ENCODE data around the gene NFYC. TPM values are rescaled to one million over a fixed set of nuclear protein-coding genes. Genes with fewer than 3 reads are reported as not detected.

NFYC gene
- total and polyA plus RNA-seq, 2 experiments from 2014 or later, result 36.2 to 42.7 TPM

GRCh38 chr1:40784141-40784770 lies 92.8 kb downstream of the NFYC start:
- H2AFZ ChIP-seq, result peak overlapping the region; percentile 92
- H3K9me2 ChIP-seq (ENCODE audit: insufficient read depth), result no peaks in the 10 kb centered on the region
- Mint-ChIP-seq H3K36me3 (ENCODE audit: low read depth) (peaks cover 3% of the 10 kb centered on the region; the same call in 1 of the 3 replicates), H3K27me3 (ENCODE audit: insufficient read depth, low read depth, poor library complexity) (peaks cover 39% of the 10 kb centered on the region), H3K27ac (no peak overlapping the region), H3K9me3 (peaks cover 2% of the 10 kb centered on the region; the same call in 1 of the 3 replicates), H3K4me3 (peak overlapping the region; percentile 76), H3K4me1 (peaks cover 41% of the 10 kb centered on the region)
- TF ChIP-seq, protein P1, sequence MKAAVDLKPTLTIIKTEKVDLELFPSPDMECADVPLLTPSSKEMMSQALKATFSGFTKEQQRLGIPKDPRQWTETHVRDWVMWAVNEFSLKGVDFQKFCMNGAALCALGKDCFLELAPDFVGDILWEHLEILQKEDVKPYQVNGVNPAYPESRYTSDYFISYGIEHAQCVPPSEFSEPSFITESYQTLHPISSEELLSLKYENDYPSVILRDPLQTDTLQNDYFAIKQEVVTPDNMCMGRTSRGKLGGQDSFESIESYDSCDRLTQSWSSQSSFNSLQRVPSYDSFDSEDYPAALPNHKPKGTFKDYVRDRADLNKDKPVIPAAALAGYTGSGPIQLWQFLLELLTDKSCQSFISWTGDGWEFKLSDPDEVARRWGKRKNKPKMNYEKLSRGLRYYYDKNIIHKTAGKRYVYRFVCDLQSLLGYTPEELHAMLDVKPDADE (IDR thresholded peaks at IDR 0.05), result no peak
- TF ChIP-seq STAT1 (IDR thresholded peaks at IDR 0.05; ENCODE audit: unreplicated experiment) (no peak), ZNF114 (CRISPR knock-in tag; IDR thresholded peaks at IDR 0.05) (no peak), EZH2 (IDR thresholded peaks at IDR 0.05; ENCODE audit: low read depth, unreplicated experiment) (peak; percentile 67)
- peak overlapping the region; percentile 61 for H3K4me3 ChIP-seq
- DNase-seq (ENCODE audit: low spot score) (peak; percentile 65), ATAC-seq (peak; percentile 42)
- no peaks in the 10 kb centered on the region for H3K79me2 ChIP-seq (replicated peaks; ENCODE audit: insufficient read depth)
- H3K4me1 ChIP-seq (ENCODE audit: insufficient read depth), result peaks cover 4% of the 10 kb centered on the region; the same call in 1 of the 2 replicates
- H3K27ac ChIP-seq (ENCODE audit: low read depth), result no peak overlapping the region
- peaks cover 53% of the 10 kb centered on the region for H3K27me3 ChIP-seq (ENCODE audit: insufficient read depth)
- H3F3A ChIP-seq (replicated peaks; ENCODE audit: low read depth), result no peaks in the 10 kb centered on the region
- H3K36me3 ChIP-seq (ENCODE audit: insufficient read depth), result no peaks in the 10 kb centered on the region
- H3K4me2 ChIP-seq, result peak overlapping the region; percentile 92
- no peaks in the 10 kb centered on the region for H4K20me1 ChIP-seq (replicated peaks; ENCODE audit: insufficient read depth)

DNA sequence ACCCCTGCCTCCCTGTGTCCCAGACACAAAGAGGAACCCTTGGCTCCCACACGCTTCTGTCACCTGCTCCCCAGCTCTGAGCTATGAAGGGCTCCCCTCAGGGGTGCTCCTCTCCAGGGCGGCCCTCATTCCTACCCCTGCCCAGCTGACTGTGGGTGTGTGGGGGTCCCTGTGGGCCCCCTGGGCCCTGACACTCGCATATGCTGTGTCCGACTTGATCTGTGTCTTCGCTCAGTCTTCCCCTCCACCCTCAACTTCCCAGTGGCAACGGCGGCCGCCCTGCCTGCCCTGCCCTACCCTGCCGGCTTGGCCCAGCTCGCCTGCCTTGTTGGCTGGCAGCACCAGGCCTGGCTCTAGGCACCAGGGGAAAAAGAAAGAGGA lies 93.3 kb downstream of the NFYC start:
- Histone ChIP-seq H3K79me2 (replicated peaks; ENCODE audit: insufficient read depth) (no peaks in the 10 kb centered on the region), H3F3A (replicated peaks; ENCODE audit: low read depth) (no peaks in the 10 kb centered on the region), H3K9me2 (ENCODE audit: insufficient read depth) (no peaks in the 10 kb centered on the region), H2AFZ (peak overlapping the region; percentile 92; the same call in 1 of the 2 replicates), H3K4me2 (peak overlapping the region; percentile 92), H3K27me3 (ENCODE audit: insufficient read depth) (peaks cover 53% of the 10 kb centered on the region), H3K4me1 (ENCODE audit: insufficient read depth) (peaks cover 4% of the 10 kb centered on the region; the same call in 1 of the 2 replicates), H3K27ac (ENCODE audit: low read depth) (no peak overlapping the region), H3K36me3 (ENCODE audit: insufficient read depth) (no peaks in the 10 kb centered on the region), H3K4me3 (peak overlapping the region; percentile 61), H4K20me1 (replicated peaks; ENCODE audit: insufficient read depth) (no peaks in the 10 kb centered on the region)
- TF ChIP-seq EZH2 (IDR thresholded peaks at IDR 0.05; ENCODE audit: low read depth, unreplicated experiment) (no peak), NANOG (IDR thresholded peaks at IDR 0.05; ENCODE audit: borderline replicate concordance) (no peak), JUNB (IDR thresholded peaks at IDR 0.05; ENCODE audit: unreplicated experiment) (no peak)
- peaks cover 39% of the 10 kb centered on the region for H3K27me3 Mint-ChIP-seq (ENCODE audit: insufficient read depth, low read depth, poor library complexity)
- H3K27ac Mint-ChIP-seq, result no peak overlapping the region
- DNase-seq (ENCODE audit: low spot score), result no peak
- H3K4me1 Mint-ChIP-seq, result peaks cover 42% of the 10 kb centered on the region
- ATAC-seq, result peak; percentile 5
- H3K4me3 Mint-ChIP-seq, result peak overlapping the region; percentile 76
- peaks cover 2% of the 10 kb centered on the region; the same call in 1 of the 3 replicates for H3K9me3 Mint-ChIP-seq
- peaks cover 3% of the 10 kb centered on the region; the same call in 1 of the 3 replicates for H3K36me3 Mint-ChIP-seq (ENCODE audit: low read depth)

- Histone ChIP-seq H3K79me2 (replicated peaks; ENCODE audit: insufficient read depth) (no peaks in the 10 kb centered on the region), H3K4me2 (no peak overlapping the region), H3K9me2 (ENCODE audit: insufficient read depth) (no peaks in the 10 kb centered on the region), H3K27me3 (ENCODE audit: insufficient read depth) (peaks cover 53% of the 10 kb centered on the region), H3F3A (replicated peaks; ENCODE audit: low read depth) (no peaks in the 10 kb centered on the region), H3K4me3 (no peak overlapping the region), H3K27ac (ENCODE audit: low read depth) (no peak overlapping the region), H2AFZ (no peak overlapping the region), H3K36me3 (ENCODE audit: insufficient read depth) (no peaks in the 10 kb centered on the region), H4K20me1 (replicated peaks; ENCODE audit: insufficient read depth) (no peaks in the 10 kb centered on the region), H3K4me1 (ENCODE audit: insufficient read depth) (peaks cover 4% of the 10 kb centered on the region; the same call in 1 of the 2 replicates)
- DNase-seq (ENCODE audit: low spot score), result no peak
- Mint-ChIP-seq H3K27ac (no peak overlapping the region), H3K36me3 (ENCODE audit: low read depth) (no peaks in the 10 kb centered on the region; the same call in 2 of the 3 replicates), H3K27me3 (ENCODE audit: insufficient read depth, low read depth, poor library complexity) (peaks cover 39% of the 10 kb centered on the region), H3K4me3 (peak overlapping the region; percentile 9; the same call in 2 of the 3 replicates), H3K4me1 (peaks cover 40% of the 10 kb centered on the region), H3K9me3 (peaks cover 2% of the 10 kb centered on the region; the same call in 1 of the 3 replicates)
- TF ChIP-seq EZH2 (IDR thresholded peaks at IDR 0.05; ENCODE audit: low read depth, unreplicated experiment), result peak; percentile 18
- no peak for TF ChIP-seq POLR2AphosphoS5 (IDR thresholded peaks at IDR 0.05; ENCODE audit: low read depth)
- ATAC-seq, result no peak
Observed at GRCh38 chr1:40785446-40785845, 93.9 kb downstream of the NFYC start.

Data from GM23338 (cell line).